HFFc6 (cell line): ENCODE results near the gene PCDHGB2. TPM values are rescaled to one million over a fixed set of nuclear protein-coding genes. Genes with fewer than 3 reads are reported as not detected.
"Not testable (repeated sequence)": the region's sequence is repeated elsewhere in the genome, so short reads cannot be mapped to it uniquely, and the experiment has no call there.

Experiments used
- DNase-seq: peaks from one replicate; pipeline ENCODE4 v3.0.0-alpha.2; 2018
- H3K27ac Mint-ChIP-seq: 2 replicates; pipeline ENCODE4 v1.8.0; 2020; ENCODE audit warnings: mild to moderate bottlenecking, mixed read lengths
- H3K27me3 Mint-ChIP-seq: 2 replicates; pipeline ENCODE4 v1.8.0; 2021; ENCODE audit warnings: mild to moderate bottlenecking, moderate library complexity, mixed read lengths; ENCODE audit not compliant: insufficient read depth
- H3K36me3 Mint-ChIP-seq: 2 replicates; pipeline ENCODE4 v1.8.0; 2021; ENCODE audit warnings: low read depth, mixed read lengths
- H3K4me1 Mint-ChIP-seq: 2 replicates; pipeline ENCODE4 v1.8.0; 2020; ENCODE audit warnings: low read depth, mixed read lengths
- H3K4me3 Mint-ChIP-seq: 2 replicates; pipeline ENCODE4 v1.8.0; 2020; ENCODE audit warnings: mild to moderate bottlenecking, moderate library complexity, mixed read lengths
- H3K9me3 Mint-ChIP-seq: 2 replicates; pipeline ENCODE4 v1.8.0; 2020; ENCODE audit warnings: mild to moderate bottlenecking, mixed read lengths
- total RNA-seq, 6 experiments: library from RNA; stranded (reverse); fragmentation: NEBNext Ultra II Directional; extraction: Animal tissue kit (Norgen Biotek cat#: 25700); gene quantifications; 2 replicates in 1 of 6; 3 replicates in 5 of 6; pipeline ENCODE4 v1.2.3, GENCODE V29; 2021
- TF ChIP-seq, protein P1 (sequence below): fragments of 200-600 bp; sonication (generic); IDR thresholded peaks from 2 replicates; pipeline ENCODE4 v1.5.0; 2021; ENCODE audit warnings: antibody characterized with exemption, mild to moderate bottlenecking

PCDHGB2 gene
- total RNA-seq, 6 experiments from 2014 or later, result 4.4 to 10.3 (median 5.5) TPM

DNA sequence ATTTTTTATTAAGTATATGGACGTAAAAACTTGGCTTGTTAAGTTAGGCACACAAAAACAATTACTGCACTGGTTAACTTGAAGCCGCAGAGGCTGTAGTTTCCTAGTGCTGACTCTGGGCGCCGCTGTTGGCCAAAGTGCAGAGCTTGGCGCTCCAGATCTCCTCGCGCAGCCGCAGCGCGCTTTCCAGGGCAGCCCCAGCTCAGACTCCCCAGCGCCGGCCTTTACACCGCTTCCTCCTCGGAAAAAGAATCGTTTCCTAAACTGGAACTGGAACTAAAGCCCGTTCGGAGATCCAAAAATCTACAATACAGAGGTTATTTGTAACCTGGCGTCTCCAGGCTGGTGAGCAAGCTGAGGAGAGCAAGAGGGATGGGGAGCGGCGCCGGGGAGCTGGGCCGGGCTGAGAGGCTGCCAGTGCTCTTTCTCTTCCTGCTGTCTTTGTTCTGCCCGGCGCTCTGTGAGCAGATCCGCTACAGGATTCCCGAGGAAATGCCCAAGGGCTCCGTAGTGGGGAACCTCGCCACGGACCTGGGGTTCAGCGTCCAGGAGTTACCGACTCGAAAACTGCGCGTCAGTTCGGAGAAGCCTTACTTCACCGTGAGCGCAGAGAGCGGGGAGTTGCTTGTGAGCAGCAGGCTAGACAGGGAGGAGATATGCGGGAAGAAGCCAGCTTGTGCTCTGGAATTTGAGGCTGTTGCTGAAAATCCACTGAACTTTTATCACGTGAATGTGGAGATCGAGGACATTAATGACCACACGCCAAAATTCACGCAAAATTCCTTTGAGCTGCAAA, 38.2 kb downstream of the PCDHGB2 start, which contains the start of gene PCDHGB5:
PCDHGB5 (plus strand) TSS at position 192 of the 796 bp plus-strand sequence; CDS start at position 373, 181 bp downstream.
- peak within 1 kb of the TSS; percentile 60; the same call in 1 of the 2 replicates for H3K27ac Mint-ChIP-seq
- peak; percentile 37 for DNase-seq
- peaks cover 53% of the 10 kb centered on the region for H3K36me3 Mint-ChIP-seq
- peak within 1 kb of the TSS; percentile 66 for H3K4me3 Mint-ChIP-seq
- H3K4me1 Mint-ChIP-seq, H3K27me3 Mint-ChIP-seq: not testable (repeated sequence)
- TF ChIP-seq, protein P1, sequence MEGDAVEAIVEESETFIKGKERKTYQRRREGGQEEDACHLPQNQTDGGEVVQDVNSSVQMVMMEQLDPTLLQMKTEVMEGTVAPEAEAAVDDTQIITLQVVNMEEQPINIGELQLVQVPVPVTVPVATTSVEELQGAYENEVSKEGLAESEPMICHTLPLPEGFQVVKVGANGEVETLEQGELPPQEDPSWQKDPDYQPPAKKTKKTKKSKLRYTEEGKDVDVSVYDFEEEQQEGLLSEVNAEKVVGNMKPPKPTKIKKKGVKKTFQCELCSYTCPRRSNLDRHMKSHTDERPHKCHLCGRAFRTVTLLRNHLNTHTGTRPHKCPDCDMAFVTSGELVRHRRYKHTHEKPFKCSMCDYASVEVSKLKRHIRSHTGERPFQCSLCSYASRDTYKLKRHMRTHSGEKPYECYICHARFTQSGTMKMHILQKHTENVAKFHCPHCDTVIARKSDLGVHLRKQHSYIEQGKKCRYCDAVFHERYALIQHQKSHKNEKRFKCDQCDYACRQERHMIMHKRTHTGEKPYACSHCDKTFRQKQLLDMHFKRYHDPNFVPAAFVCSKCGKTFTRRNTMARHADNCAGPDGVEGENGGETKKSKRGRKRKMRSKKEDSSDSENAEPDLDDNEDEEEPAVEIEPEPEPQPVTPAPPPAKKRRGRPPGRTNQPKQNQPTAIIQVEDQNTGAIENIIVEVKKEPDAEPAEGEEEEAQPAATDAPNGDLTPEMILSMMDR, result peak; percentile 67
- peaks cover 63% of the 10 kb centered on the region for H3K9me3 Mint-ChIP-seq

GRCh38 chr5:141398608-141399007, 38.8 kb downstream of the PCDHGB2 start:
- no peak overlapping the region for H3K4me3 Mint-ChIP-seq
- peaks cover 65% of the 10 kb centered on the region for H3K9me3 Mint-ChIP-seq
- H3K36me3 Mint-ChIP-seq, result peaks cover 55% of the 10 kb centered on the region

GRCh38 chr5:141399555-141400258, 39.9 kb downstream of the PCDHGB2 start:
- DNase-seq, result no peak
- TF ChIP-seq, protein P1, result no peak
- Mint-ChIP-seq H3K36me3 (peaks cover 55% of the 10 kb centered on the region), H3K4me1 (peaks cover 8% of the 10 kb centered on the region), H3K27ac (no peak overlapping the region), H3K4me3 (peak overlapping the region; percentile 65; the same call in 1 of the 2 replicates), H3K27me3 (peaks cover 3% of the 10 kb centered on the region), H3K9me3 (peaks cover 66% of the 10 kb centered on the region)

More at GRCh38 chr5:141398608-141399007, 38.8 kb downstream of the PCDHGB2 start:
- DNase-seq, result no peak
- Mint-ChIP-seq H3K27me3 (peaks cover 3% of the 10 kb centered on the region), H3K4me1 (peaks cover 8% of the 10 kb centered on the region), H3K27ac (no peak overlapping the region)
- TF ChIP-seq, protein P1, result no peak

GRCh38 chr5:141402553-141403243, 42.9 kb downstream of the PCDHGB2 start, which contains the start of gene PCDHGA9:
TSS of gene PCDHGA9 (plus strand) at chr5:141402778. CDS start at chr5:141402953, 175 bp downstream.
- H3K4me1 Mint-ChIP-seq, result peaks cover 8% of the 10 kb centered on the region
- TF ChIP-seq, protein P1, result 0 out of 2 replicates have a peak, but pooled peaks have one; percentile 45
- peaks cover 3% of the 10 kb centered on the region for H3K27me3 Mint-ChIP-seq
- 0 out of 2 replicates have a peak within 1 kb of the TSS, but pooled peaks have one; percentile 37 for H3K4me3 Mint-ChIP-seq
- no peak for DNase-seq
- peaks cover 69% of the 10 kb centered on the region for H3K36me3 Mint-ChIP-seq
- H3K27ac Mint-ChIP-seq, result no peak within 1 kb of the TSS
- H3K9me3 Mint-ChIP-seq, result peaks cover 65% of the 10 kb centered on the region

DNA sequence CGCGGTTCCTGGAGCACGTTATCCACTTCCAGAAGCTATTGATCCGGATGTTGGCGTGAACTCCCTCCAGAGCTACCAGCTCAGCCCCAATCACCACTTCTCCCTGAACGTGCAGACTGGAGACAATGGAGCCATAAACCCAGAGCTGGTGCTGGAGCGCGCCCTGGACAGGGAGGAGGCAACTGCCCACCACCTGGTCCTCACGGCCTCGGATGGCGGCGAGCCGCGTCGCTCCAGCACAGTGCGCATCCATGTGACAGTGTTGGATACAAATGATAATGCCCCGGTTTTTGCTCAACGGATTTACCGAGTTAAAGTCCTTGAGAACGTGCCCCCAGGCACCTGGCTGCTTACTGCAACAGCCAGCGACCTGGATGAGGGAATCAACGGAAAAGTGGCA, 43.6 kb downstream of the PCDHGB2 start:
- no peak overlapping the region for H3K27ac Mint-ChIP-seq
- H3K27me3 Mint-ChIP-seq, result peaks cover 3% of the 10 kb centered on the region
- DNase-seq, result no peak
- no peak overlapping the region for H3K4me3 Mint-ChIP-seq
- TF ChIP-seq, protein P1, result no peak
- H3K36me3 Mint-ChIP-seq, result peaks cover 72% of the 10 kb centered on the region
- peaks cover 8% of the 10 kb centered on the region for H3K4me1 Mint-ChIP-seq
- H3K9me3 Mint-ChIP-seq, result peaks cover 71% of the 10 kb centered on the region
